Loucy (cell line): ENCODE data around the gene DMXL2.

Experiments
- EZH2phosphoT487 ChIP-seq: fragments of 200-600 bp; IDR thresholded peaks from 2 replicates; pipeline ENCODE4 v1.6.1; 2018; ENCODE audit warnings: antibody characterized with exemption, mild to moderate bottlenecking, moderate library complexity, borderline replicate concordance
- TF ChIP-seq, protein P1 (sequence below): fragments of 200-600 bp; sonication (generic); conservative IDR thresholded peaks from 2 replicates; pipeline ENCODE4 v1.5.1; 2014; ENCODE audit warnings: mild to moderate bottlenecking, antibody characterized with exemption, low read length

DNA sequence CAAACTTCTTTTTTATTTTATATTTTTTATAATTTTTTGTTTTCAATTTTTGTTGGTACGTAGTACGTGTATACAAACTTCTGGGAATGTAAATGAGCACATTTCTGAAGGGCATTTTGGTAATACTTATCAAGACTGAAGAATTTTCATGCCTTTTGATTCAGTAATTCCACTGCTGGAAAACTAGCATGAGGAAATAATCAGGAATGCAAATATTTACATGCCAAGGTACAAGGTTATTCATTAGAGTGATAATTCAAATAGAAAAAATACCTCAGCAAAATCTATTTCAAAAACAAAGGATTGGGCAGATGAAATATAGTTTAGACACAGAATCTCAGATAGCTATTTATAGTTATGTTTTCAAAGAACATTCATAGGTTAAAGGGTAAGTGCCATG lies 128.7 kb downstream of the DMXL2 start:
- TF ChIP-seq, protein P1, sequence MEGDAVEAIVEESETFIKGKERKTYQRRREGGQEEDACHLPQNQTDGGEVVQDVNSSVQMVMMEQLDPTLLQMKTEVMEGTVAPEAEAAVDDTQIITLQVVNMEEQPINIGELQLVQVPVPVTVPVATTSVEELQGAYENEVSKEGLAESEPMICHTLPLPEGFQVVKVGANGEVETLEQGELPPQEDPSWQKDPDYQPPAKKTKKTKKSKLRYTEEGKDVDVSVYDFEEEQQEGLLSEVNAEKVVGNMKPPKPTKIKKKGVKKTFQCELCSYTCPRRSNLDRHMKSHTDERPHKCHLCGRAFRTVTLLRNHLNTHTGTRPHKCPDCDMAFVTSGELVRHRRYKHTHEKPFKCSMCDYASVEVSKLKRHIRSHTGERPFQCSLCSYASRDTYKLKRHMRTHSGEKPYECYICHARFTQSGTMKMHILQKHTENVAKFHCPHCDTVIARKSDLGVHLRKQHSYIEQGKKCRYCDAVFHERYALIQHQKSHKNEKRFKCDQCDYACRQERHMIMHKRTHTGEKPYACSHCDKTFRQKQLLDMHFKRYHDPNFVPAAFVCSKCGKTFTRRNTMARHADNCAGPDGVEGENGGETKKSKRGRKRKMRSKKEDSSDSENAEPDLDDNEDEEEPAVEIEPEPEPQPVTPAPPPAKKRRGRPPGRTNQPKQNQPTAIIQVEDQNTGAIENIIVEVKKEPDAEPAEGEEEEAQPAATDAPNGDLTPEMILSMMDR, result no peak
- TF ChIP-seq EZH2phosphoT487, result no peak
